SK-N-SH (cell line): ENCODE results near the gene CDH18. TPM values are rescaled to one million over a fixed set of nuclear protein-coding genes. Genes with fewer than 3 reads are reported as not detected.

Experiments
- CTCF ChIA-PET: fragments of 300-600, 350-600 bp; formaldehyde crosslinking; extraction: SDS; loops from one replicate; lab custom pipeline; 2021; lab: Yijun Ruan, JAX
- POLR2A ChIA-PET: fragments of 350-600 bp; sonication (Branson Sonifier 250); formaldehyde crosslinking; extraction: SDS; loops from one replicate; lab custom pipeline; 2020; ENCODE audit warnings: antibody characterized with exemption, inconsistent platforms; lab: Yijun Ruan, JAX
- DNase-seq: peaks from one replicate; pipeline ENCODE4 v3.0.0; 2012
- H2AFZ ChIP-seq: fragments of 200-600 bp; sonication (generic); 2 replicates; pipeline ENCODE4 v1.8.1; 2016; ENCODE audit warnings: antibody characterized with exemption, mild to moderate bottlenecking, low read depth
- H3F3A ChIP-seq: fragments of 200-600 bp; sonication (generic); replicated peaks from 2 replicates; pipeline ENCODE3; 2016; ENCODE audit warnings: antibody characterized with exemption, mild to moderate bottlenecking; ENCODE audit not compliant: insufficient read depth
- H3K27ac ChIP-seq, 2 experiments: fragments of 200-500 bp in 1 of 2; fragments of 200-600 bp in 1 of 2; sonication (Bioruptor generic) in 1 of 2; sonication (generic), shearing (Covaris generic) in 1 of 2; 2 replicates each; pipeline versions ENCODE4 v1.5.1 to v1.6.1; 2014 to 2016; ENCODE audit warnings: low read depth in 2 of 2, inconsistent platforms in 1 of 2, low read length in 1 of 2, mild to moderate bottlenecking in 1 of 2, mixed read lengths in 1 of 2
- H3K27me3 ChIP-seq: fragments of 200-600 bp; sonication (generic), shearing (Covaris generic); 2 replicates; pipeline ENCODE4 v1.6.1; 2016; ENCODE audit warnings: mixed run types; ENCODE audit not compliant: insufficient read depth
- H3K36me3 ChIP-seq, 2 experiments: fragments of 200-500 bp in 1 of 2; fragments of 200-600 bp in 1 of 2; sonication (Bioruptor generic) in 1 of 2; sonication (generic) in 1 of 2; replicated peaks in 1 of 2; 2 replicates each; pipeline versions ENCODE3 to v1.5.1; 2014 to 2016; ENCODE audit warnings: low read length in 1 of 2, mild to moderate bottlenecking in 1 of 2; ENCODE audit not compliant: insufficient read depth in 2 of 2, control insufficient read depth in 1 of 2
- H3K4me1 ChIP-seq, 2 experiments: fragments of 200-500 bp in 1 of 2; fragments of 200-600 bp in 1 of 2; sonication (Bioruptor generic) in 1 of 2; sonication (generic), shearing (Covaris generic) in 1 of 2; 2 replicates each; pipeline versions ENCODE4 v1.5.1 to v1.6.1; 2014 to 2016; ENCODE audit warnings: low read depth in 1 of 2, low read length in 1 of 2, mixed run types in 1 of 2; ENCODE audit not compliant: insufficient read depth in 2 of 2, control insufficient read depth in 1 of 2
- H3K4me2 ChIP-seq: fragments of 200-600 bp; sonication (generic), shearing (Covaris generic); 2 replicates; pipeline ENCODE4 v1.6.1; 2017; ENCODE audit warnings: mixed run types
- H3K4me3 ChIP-seq, 2 experiments: fragments of 200-500 bp in 1 of 2; fragments of 200-600 bp in 1 of 2; sonication (Bioruptor generic) in 1 of 2; sonication (generic), shearing (Covaris generic) in 1 of 2; 2 replicates each; pipeline versions ENCODE4 v1.5.1 to v1.8.1; 2014 to 2016; ENCODE audit warnings: low read depth in 2 of 2, inconsistent platforms in 1 of 2, low read length in 1 of 2, mild to moderate bottlenecking in 1 of 2, mixed read lengths in 1 of 2, moderate library complexity in 1 of 2
- H3K79me2 ChIP-seq: fragments of 200-600 bp; sonication (generic); 2 replicates; pipeline ENCODE4 v1.8.1; 2017; ENCODE audit warnings: mild to moderate bottlenecking; ENCODE audit not compliant: insufficient read depth
- H3K9ac ChIP-seq: fragments of 200-600 bp; sonication (generic); 2 replicates; pipeline ENCODE4 v1.6.1; 2017; ENCODE audit warnings: mixed run types
- H3K9me2 ChIP-seq: fragments of 200-600 bp; sonication (generic); 2 replicates; pipeline ENCODE4 v1.6.1; 2017; ENCODE audit warnings: mixed run types
- H3K9me3 ChIP-seq: fragments of 200-600 bp; sonication (generic); 2 replicates; pipeline ENCODE4 v1.6.1; 2017; ENCODE audit warnings: mixed run types, mild to moderate bottlenecking, moderate library complexity
- H4K20me1 ChIP-seq: fragments of 200-600 bp; sonication (generic); 2 replicates; pipeline ENCODE4 v1.6.1; 2017; ENCODE audit warnings: mild to moderate bottlenecking, mixed run types; ENCODE audit not compliant: insufficient read depth
- CHD2 ChIP-seq: fragments of 150-350 bp; IDR thresholded peaks from 2 replicates; pipeline ENCODE4 v1.6.1; 2018; ENCODE audit warnings: low read length; ENCODE audit not compliant: partially characterized antibody
- EZH2phosphoT487 ChIP-seq: fragments of 200-600 bp; sonication (generic); IDR thresholded peaks from 2 replicates; pipeline ENCODE4 v1.6.1; 2017; ENCODE audit warnings: low read depth, mixed run types, mild to moderate bottlenecking, antibody characterized with exemption, moderate library complexity, borderline replicate concordance
- FOSL2 ChIP-seq: IDR thresholded peaks from 2 replicates; pipeline ENCODE4 v1.4.0; 2012; ENCODE audit warnings: low read depth, mild to moderate bottlenecking, moderate library complexity, borderline replicate concordance
- FOXJ3 ChIP-seq: sonication (generic); formaldehyde crosslinking; IDR thresholded peaks from 2 replicates; pipeline ENCODE4 v1.5.1; 2020; ENCODE audit warnings: mild to moderate bottlenecking, missing genetic modification reagents
- MEF2A ChIP-seq: IDR thresholded peaks from 2 replicates; pipeline ENCODE4 v1.4.0; 2012; ENCODE audit warnings: low read depth, borderline replicate concordance
- NFIC ChIP-seq: IDR thresholded peaks from 2 replicates; pipeline ENCODE4 v1.4.0; 2012; ENCODE audit warnings: borderline replicate concordance
- NRF1 ChIP-seq: IDR thresholded peaks from 2 replicates; pipeline ENCODE4 v1.6.1; 2012; ENCODE audit warnings: low read depth, mild to moderate bottlenecking, low read length
- POLR2AphosphoS5 ChIP-seq: IDR thresholded peaks from 2 replicates; pipeline ENCODE4 v1.6.1; 2012; ENCODE audit warnings: low read depth, low read length
- REST ChIP-seq: IDR thresholded peaks from 2 replicates; pipeline ENCODE4 v1.6.1; 2012; ENCODE audit warnings: mild to moderate bottlenecking, low read depth, low read length, moderate library complexity
- RFX5 ChIP-seq: IDR thresholded peaks from 2 replicates; pipeline ENCODE4 v1.6.1; 2012; ENCODE audit warnings: mild to moderate bottlenecking, improper control_type of control experiment, low read length
- SIN3A ChIP-seq: IDR thresholded peaks from 2 replicates; pipeline ENCODE4 v1.6.1; 2012; ENCODE audit warnings: low read depth, mild to moderate bottlenecking, low read length, moderate library complexity, borderline replicate concordance
- TAF1 ChIP-seq: IDR thresholded peaks from 2 replicates; pipeline ENCODE4 v1.6.1; 2012; ENCODE audit warnings: low read depth, mild to moderate bottlenecking, low read length, moderate library complexity, borderline replicate concordance
- YY1 ChIP-seq: IDR thresholded peaks from 2 replicates; pipeline ENCODE4 v1.4.0; 2012; ENCODE audit warnings: low read depth, mild to moderate bottlenecking
- WGBS: methylation state at CpG from one replicate; pipeline ENCODE4 v1.1.6; 2017; ENCODE audit warnings: low lambda C conversion rate; 5-methylcytosine and 5-hydroxymethylcytosine counted together
- polyA plus RNA-seq, 3 experiments: library from polyadenylated mRNA; depleted of rRNA; stranded (reverse); fragments of >200 nt; gene quantifications; 2 replicates each; pipeline ENCODE4 v1.2.3, GENCODE V29; 2012

Gene CDH18
- polyA plus RNA-seq, 1 of the 3 experiments (the other 2 are of a cell fraction): 6.0 TPM

- no peaks in the 10 kb centered on the region; the same call in 1 of the 2 replicates for H3K27me3 ChIP-seq
- WGBS: 64% methylated on average over 3 of the region's 5 CpGs
- POLR2A ChIA-PET: no interaction called here
- CTCF ChIA-PET: interaction anchor here (1.5 kb wide), 1 partner anchor 9 kb away, joined by 3 read pairs; no protein-coding TSS in a partner anchor
- H3K9me2 ChIP-seq: no peaks in the 10 kb centered on the region
- no peaks in the 10 kb centered on the region for H3F3A ChIP-seq
- no peaks in the 10 kb centered on the region for H3K4me1 ChIP-seq
- H2AFZ ChIP-seq: peak overlapping the region; percentile 0; the same call in 1 of the 2 replicates
- no peak for TF ChIP-seq MEF2A
- no peak for TF ChIP-seq FOXJ3 (CRISPR knock-in tag)
- no peak for TF ChIP-seq FOSL2
- no peak for TF ChIP-seq REST
- TF ChIP-seq NRF1: no peak
- TF ChIP-seq RFX5: no peak
- no peak overlapping the region for H3K27ac ChIP-seq
- H3K36me3 ChIP-seq: peaks cover 0 to 3% of the 10 kb centered on the region in 2 experiments
- no peak overlapping the region for H3K4me2 ChIP-seq
- no peak overlapping the region for H3K4me3 ChIP-seq
- H3K9me3 ChIP-seq: no peaks in the 10 kb centered on the region; the same call in 1 of the 2 replicates
- no peak for DNase-seq
- H3K79me2 ChIP-seq: no peaks in the 10 kb centered on the region
- no peaks in the 10 kb centered on the region for H4K20me1 ChIP-seq
- no peak overlapping the region for H3K9ac ChIP-seq
Observed at GRCh38 chr5:19902316-19902934, 85.6 kb downstream of the CDH18 start.

GRCh38 chr5:19900269-19900668, 87.7 kb downstream of the CDH18 start:
- no peaks in the 10 kb centered on the region for H4K20me1 ChIP-seq
- H2AFZ ChIP-seq: no peak overlapping the region
- 43% methylated on average over 3 of the region's 3 CpGs for WGBS
- H3K9me3 ChIP-seq: no peaks in the 10 kb centered on the region; the same call in 1 of the 2 replicates
- DNase-seq: no peak
- ChIA-PET CTCF (no interaction called here), POLR2A (no interaction called here)
- H3K36me3 ChIP-seq: peaks cover 0 to 3% of the 10 kb centered on the region in 2 experiments
- H3K4me3 ChIP-seq: no peak overlapping the region
- H3K4me2 ChIP-seq: no peak overlapping the region
- H3K27me3 ChIP-seq: peaks cover 5% of the 10 kb centered on the region; the same call in 1 of the 2 replicates
- TF ChIP-seq SIN3A (no peak), CHD2 (no peak), NFIC (no peak), TAF1 (no peak), EZH2phosphoT487 (no peak), YY1 (no peak), POLR2AphosphoS5 (no peak), FOXJ3 (CRISPR knock-in tag) (no peak)
- H3F3A ChIP-seq: no peaks in the 10 kb centered on the region
- H3K79me2 ChIP-seq: no peaks in the 10 kb centered on the region
- no peak overlapping the region for H3K9ac ChIP-seq
- H3K4me1 ChIP-seq: peaks cover 0 to 6% of the 10 kb centered on the region in 2 experiments; a peak in 1 of 4 replicates
- H3K9me2 ChIP-seq: no peaks in the 10 kb centered on the region
- no peak overlapping the region for H3K27ac ChIP-seq
